Progenitor cell of endocrine pancreas (in vitro differentiated cells): Measurements from ENCODE around the gene KDM3B. TPM values are rescaled to one million over a fixed set of nuclear protein-coding genes. Genes with fewer than 3 reads are reported as not detected.
A peak's percentile ranks its signal among the peaks of the same experiment; 100 is the strongest.

Experiments used
- DNase-seq: peaks from one replicate; pipeline ENCODE4 v3.0.0; 2021; ENCODE audit warnings: low spot score; ENCODE audit not compliant: unreplicated experiment
- H3K27ac Mint-ChIP-seq: 2 replicates; pipeline ENCODE4 v1.8.0; 2021; ENCODE audit warnings: mild to moderate bottlenecking, moderate library complexity, mixed read lengths
- H3K27me3 Mint-ChIP-seq: 2 replicates; pipeline ENCODE4 v1.8.0; 2021; ENCODE audit warnings: mixed read lengths
- H3K36me3 Mint-ChIP-seq: 2 replicates; pipeline ENCODE4 v1.8.0; 2022; ENCODE audit warnings: mixed read lengths; ENCODE audit not compliant: insufficient read depth
- H3K4me1 Mint-ChIP-seq: 2 replicates; pipeline ENCODE4 v1.8.0; 2021; ENCODE audit warnings: low read depth, mixed read lengths
- H3K4me3 Mint-ChIP-seq: 2 replicates; pipeline ENCODE4 v1.8.0; 2021; ENCODE audit warnings: low read depth, mild to moderate bottlenecking, moderate library complexity, mixed read lengths
- H3K9me3 Mint-ChIP-seq: 2 replicates; pipeline ENCODE4 v1.8.0; 2021; ENCODE audit warnings: low read depth, mixed read lengths
- CTCF ChIP-seq: fragments of 200-600 bp; sonication (generic); IDR thresholded peaks from one replicate; pipeline ENCODE4 v1.5.0; 2021; ENCODE audit warnings: antibody characterized with exemption, mild to moderate bottlenecking; ENCODE audit not compliant: unreplicated experiment
- total RNA-seq: library from RNA; stranded (reverse); gene quantifications from 2 replicates; pipeline ENCODE4 v1.2.1, GENCODE V29; 2021

Gene KDM3B
- total RNA-seq, 1 donor from 2014 or later = 126 TPM

GRCh38 chr5:138476918-138477317 is 124.4 kb downstream of the KDM3B start:
- DNase-seq = no peak
- no peak overlapping the region for H3K27ac Mint-ChIP-seq
- H3K27me3 Mint-ChIP-seq = no peaks in the 10 kb centered on the region
- H3K36me3 Mint-ChIP-seq = no peaks in the 10 kb centered on the region
- no peak for TF ChIP-seq CTCF
- peaks cover 5% of the 10 kb centered on the region for H3K4me1 Mint-ChIP-seq
- no peaks in the 10 kb centered on the region for H3K9me3 Mint-ChIP-seq
- H3K4me3 Mint-ChIP-seq = no peak overlapping the region

GRCh38 chr5:138482638-138483037 is 130.2 kb downstream of the KDM3B start:
- Mint-ChIP-seq H3K36me3 (no peaks in the 10 kb centered on the region), H3K27ac (peak overlapping the region; percentile 3), H3K4me1 (no peaks in the 10 kb centered on the region), H3K27me3 (peaks cover 9% of the 10 kb centered on the region), H3K9me3 (no peaks in the 10 kb centered on the region), H3K4me3 (no peak overlapping the region)
- no peak for DNase-seq
- TF ChIP-seq CTCF = no peak

Other genes with a start within 250 kb of the KDM3B start
- 9.9 and 11.0 TPM in 2 replicates for gene NME5, start 213.3 kb upstream of the KDM3B start, total RNA-seq
- gene BRD8, start 174.1 kb upstream of the KDM3B start, total RNA-seq = 141 and 151 TPM in 2 replicates
- 26.7 and 28.8 TPM in 2 replicates for gene KIF20A, start 173.6 kb upstream of the KDM3B start, total RNA-seq
- 47.1 and 53.3 TPM in 2 replicates for gene CDC23, start 139.4 kb upstream of the KDM3B start, total RNA-seq
- 22.9 and 24.4 TPM in 2 replicates for gene GFRA3, start 78.1 kb upstream of the KDM3B start, total RNA-seq
- gene CDC25C, start 20.9 kb upstream of the KDM3B start, total RNA-seq = 10.6 and 11.5 TPM in 2 replicates
- gene FAM53C, start 14.4 kb upstream of the KDM3B start, total RNA-seq = 56.6 TPM in 2 replicates
- 20.0 and 22.1 TPM in 2 replicates for gene REEP2, start 86.4 kb downstream of the KDM3B start, total RNA-seq
- 49.5 and 56.2 TPM in 2 replicates for gene EGR1, start 112.8 kb downstream of the KDM3B start, total RNA-seq
- 73.1 and 77.6 TPM in 2 replicates for gene ETF1, start 190.6 kb downstream of the KDM3B start, total RNA-seq
- 174 and 185 TPM in 2 replicates for gene HSPA9, start 222.7 kb downstream of the KDM3B start, total RNA-seq